Activated CD8-positive, alpha-beta T cell treated with anti-CD3 and anti-CD28 coated beads, Interleukin-2, amount 10 ng/mL, durations not matched to agents 7 days and 5 days (primary cell): ENCODE data around the gene EIF5B. TPM values are rescaled to one million over a fixed set of nuclear protein-coding genes. Genes with fewer than 3 reads are reported as not detected.

ENCODE experiments used
- ATAC-seq: fragments of 150-1000 bp; cut with Tn5 transposase; one replicate; pipeline ENCODE4 v1.10.0; 2021; ENCODE audit warnings: moderate library complexity
- CTCF ChIA-PET: fragments of 350-600 bp; sonication (Branson Sonifier 250); formaldehyde crosslinking; loops from one replicate; lab custom pipeline; 2021; ENCODE audit warnings: antibody characterized with exemption; lab: Charles Lee
- POLR2A ChIA-PET: fragments of 350-600 bp; sonication (Branson Sonifier 250); formaldehyde crosslinking; loops from one replicate; lab custom pipeline; 2021; ENCODE audit warnings: antibody characterized with exemption; lab: Charles Lee
- DNase-seq: peaks from one replicate; pipeline ENCODE4 v3.0.0-alpha.2; 2020
- H3K27ac Mint-ChIP-seq: one replicate; pipeline ENCODE4 v1.8.0; 2021; ENCODE audit warnings: mild to moderate bottlenecking, mixed read lengths
- H3K27me3 Mint-ChIP-seq: one replicate; pipeline ENCODE4 v1.8.0; 2021; ENCODE audit warnings: low read depth, mixed read lengths
- H3K36me3 Mint-ChIP-seq: one replicate; pipeline ENCODE4 v1.8.0; 2021; ENCODE audit warnings: low read depth, mixed read lengths
- H3K4me1 Mint-ChIP-seq: one replicate; pipeline ENCODE4 v1.8.0; 2021; ENCODE audit warnings: low read depth, mixed read lengths
- H3K4me3 Mint-ChIP-seq: one replicate; pipeline ENCODE4 v1.8.0; 2021; ENCODE audit warnings: mild to moderate bottlenecking, mixed read lengths
- H3K9me3 Mint-ChIP-seq: one replicate; pipeline ENCODE4 v1.8.0; 2022; ENCODE audit warnings: mixed read lengths; ENCODE audit not compliant: insufficient read depth
- total RNA-seq, 2 experiments: library from RNA; stranded (reverse); gene quantifications; one replicate each; pipeline ENCODE4 v1.2.3, GENCODE V29; 2021

Gene EIF5B
- total RNA-seq, 2 experiments from 2014 or later: 47.5 TPM

DNA sequence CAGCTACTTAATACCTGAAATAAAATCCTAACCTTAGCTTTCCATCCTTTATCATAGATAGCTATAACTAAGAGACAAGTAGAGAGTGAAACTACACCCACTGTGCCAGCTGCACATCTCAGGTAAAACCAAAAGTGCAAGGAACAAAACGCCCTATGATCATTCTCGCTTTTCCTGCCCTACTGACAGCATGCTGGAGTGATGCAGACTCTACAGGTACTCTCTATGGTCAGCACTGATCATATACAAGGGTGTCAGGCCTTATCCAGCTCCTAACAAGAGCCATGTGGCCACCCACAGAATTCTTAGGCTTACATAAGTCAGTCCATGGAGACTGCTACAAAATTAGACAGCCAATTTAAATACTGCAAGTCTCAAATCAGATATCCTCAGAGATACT lies 107.0 kb downstream of the EIF5B start:
- ChIA-PET CTCF (interaction anchor here (1.0 kb wide), 1 partner anchor 10 kb away, joined by 3 read pairs; no protein-coding TSS in a partner anchor), POLR2A (no interaction called here)
- no peak overlapping the region for H3K4me3 Mint-ChIP-seq
- H3K9me3 Mint-ChIP-seq: no peaks in the 10 kb centered on the region
- no peak overlapping the region for H3K27ac Mint-ChIP-seq
- H3K36me3 Mint-ChIP-seq: peaks cover 21% of the 10 kb centered on the region
- no peaks in the 10 kb centered on the region for H3K27me3 Mint-ChIP-seq
- DNase-seq (no peak), ATAC-seq (no peak)
- H3K4me1 Mint-ChIP-seq: peaks cover 17% of the 10 kb centered on the region

GRCh38 chr2:99445065-99445464 lies 107.9 kb downstream of the EIF5B start:
- no peak for ATAC-seq
- ChIA-PET CTCF (no interaction called here), POLR2A (no interaction called here)
- H3K4me3 Mint-ChIP-seq: no peak overlapping the region
- peaks cover 13% of the 10 kb centered on the region for H3K4me1 Mint-ChIP-seq
- DNase-seq: no peak
- no peak overlapping the region for H3K27ac Mint-ChIP-seq
- H3K36me3 Mint-ChIP-seq: peaks cover 20% of the 10 kb centered on the region
- no peaks in the 10 kb centered on the region for H3K27me3 Mint-ChIP-seq
- no peaks in the 10 kb centered on the region for H3K9me3 Mint-ChIP-seq

- Mint-ChIP-seq H3K9me3 (no peaks in the 10 kb centered on the region), H3K27me3 (no peaks in the 10 kb centered on the region), H3K4me3 (no peak overlapping the region), H3K4me1 (peaks cover 12% of the 10 kb centered on the region), H3K27ac (no peak overlapping the region), H3K36me3 (peaks cover 24% of the 10 kb centered on the region)
- ChIA-PET POLR2A (no interaction called here), CTCF (no interaction called here)
- ATAC-seq (no peak), DNase-seq (no peak)
Observed at GRCh38 chr2:99448556-99448955, 111.4 kb downstream of the EIF5B start.

DNA sequence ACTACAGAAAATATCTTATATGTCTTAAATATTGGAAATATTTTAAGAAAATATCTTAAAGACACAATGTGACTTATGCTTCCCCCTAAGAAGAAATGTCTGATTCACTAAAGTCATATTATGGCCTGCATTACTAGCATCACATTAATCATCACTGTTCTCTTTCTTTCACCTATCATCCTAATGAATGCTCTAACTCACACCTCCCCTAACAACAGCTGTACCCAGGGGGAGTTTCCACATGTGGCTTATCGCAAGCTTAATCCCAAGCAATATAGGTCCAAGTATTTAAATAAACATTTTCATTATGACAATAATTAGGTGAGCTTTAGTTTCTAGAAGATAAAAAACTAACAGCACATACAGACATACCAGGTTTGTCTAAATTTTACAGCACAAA lies 113.0 kb downstream of the EIF5B start:
- ChIA-PET CTCF (interaction anchor here (1.7 kb wide), 1 partner anchor 40 kb away, joined by 3 read pairs; the partner anchor contains the start of gene REV1), POLR2A (no interaction called here)
- Mint-ChIP-seq H3K4me1 (peaks cover 6% of the 10 kb centered on the region), H3K27ac (no peak overlapping the region), H3K9me3 (no peaks in the 10 kb centered on the region), H3K27me3 (no peaks in the 10 kb centered on the region), H3K4me3 (no peak overlapping the region), H3K36me3 (peaks cover 29% of the 10 kb centered on the region)
- DNase-seq: no peak
- no peak for ATAC-seq

Other genes with a start within 250 kb of the EIF5B start
- gene C2orf15, start 195.7 kb upstream of the EIF5B start, total RNA-seq: under 1 TPM; 0.37 to 0.86 TPM
- gene TSGA10, start 182.4 kb upstream of the EIF5B start, total RNA-seq: 1 to 10 TPM; 6.0 to 6.9 TPM
- 1 to 10 TPM; 7.5 to 7.9 TPM for gene LIPT1, start 182.4 kb upstream of the EIF5B start, total RNA-seq
- gene MITD1, start 156.3 kb upstream of the EIF5B start, total RNA-seq: 10 to 100 TPM; 51.3 to 53.3 TPM
- gene MRPL30, start 156.2 kb upstream of the EIF5B start, total RNA-seq: 10 to 100 TPM; 23.3 to 24.4 TPM
- not detected for gene LYG2, start 81.7 kb upstream of the EIF5B start, total RNA-seq
- 1 to 10 TPM; 1.4 to 1.6 TPM for gene LYG1, start 36.2 kb upstream of the EIF5B start, total RNA-seq
- gene TXNDC9, start 1.1 kb upstream of the EIF5B start, total RNA-seq: 10 to 100 TPM; 34.7 to 38.3 TPM
- 10 to 100 TPM; 39.4 to 42.1 TPM for gene REV1, start 152.6 kb downstream of the EIF5B start, total RNA-seq